SK-N-SH (cell line): ENCODE results near the gene ASIC4. TPM values are rescaled to one million over a fixed set of nuclear protein-coding genes. Genes with fewer than 3 reads are reported as not detected.

Source experiments
- CHD2 ChIP-seq: fragments of 150-350 bp; IDR thresholded peaks from 2 replicates; pipeline ENCODE4 v1.6.1; 2018; ENCODE audit warnings: low read length; ENCODE audit not compliant: partially characterized antibody
- CTCF ChIP-seq: fragments of 200-600 bp; sonication (generic); IDR thresholded peaks from 2 replicates; pipeline ENCODE4 v1.6.1; 2017; ENCODE audit warnings: antibody characterized with exemption, mild to moderate bottlenecking, moderate library complexity
- ELF1 ChIP-seq: IDR thresholded peaks from 2 replicates; pipeline ENCODE4 v1.4.0; 2012
- EP300 ChIP-seq, 2 experiments: IDR thresholded peaks; 2 replicates each; pipeline versions ENCODE4 v1.4.0 to v1.6.1; 2012; ENCODE audit warnings: borderline replicate concordance in 1 of 2, low read depth in 1 of 2, low read length in 1 of 2
- EZH2phosphoT487 ChIP-seq: fragments of 200-600 bp; sonication (generic); IDR thresholded peaks from 2 replicates; pipeline ENCODE4 v1.6.1; 2017; ENCODE audit warnings: low read depth, mixed run types, mild to moderate bottlenecking, antibody characterized with exemption, moderate library complexity, borderline replicate concordance
- GATA2 ChIP-seq: sonication (generic); formaldehyde crosslinking; IDR thresholded peaks from 2 replicates; pipeline ENCODE4 v1.5.0; 2020; ENCODE audit warnings: mild to moderate bottlenecking, missing genetic modification reagents
- IRF3 ChIP-seq: fragments of 150-350 bp; IDR thresholded peaks from 2 replicates; pipeline ENCODE4 v1.6.1; 2016; ENCODE audit warnings: mild to moderate bottlenecking, low read depth, low read length
- MEF2A ChIP-seq: IDR thresholded peaks from 2 replicates; pipeline ENCODE4 v1.4.0; 2012; ENCODE audit warnings: low read depth, borderline replicate concordance
- MXI1 ChIP-seq: IDR thresholded peaks from 2 replicates; pipeline ENCODE4 v1.6.1; 2012; ENCODE audit warnings: mild to moderate bottlenecking, low read depth, low read length, improper control_type of control experiment
- POLR2AphosphoS5 ChIP-seq: IDR thresholded peaks from 2 replicates; pipeline ENCODE4 v1.6.1; 2012; ENCODE audit warnings: low read depth, low read length
- RCOR1 ChIP-seq: fragments of 150-350 bp; IDR thresholded peaks from 2 replicates; pipeline ENCODE4 v1.6.1; 2017; ENCODE audit warnings: antibody characterized with exemption, low read length
- RFX5 ChIP-seq: IDR thresholded peaks from 2 replicates; pipeline ENCODE4 v1.6.1; 2012; ENCODE audit warnings: mild to moderate bottlenecking, improper control_type of control experiment, low read length
- RXRA ChIP-seq: IDR thresholded peaks from 2 replicates; pipeline ENCODE4 v1.4.0; 2012; ENCODE audit warnings: low read depth, mild to moderate bottlenecking, borderline replicate concordance
- SMC3 ChIP-seq: IDR thresholded peaks from 2 replicates; pipeline ENCODE4 v1.6.1; 2012; ENCODE audit warnings: low read depth, low read length, improper control_type of control experiment
- TAF1 ChIP-seq: IDR thresholded peaks from 2 replicates; pipeline ENCODE4 v1.6.1; 2012; ENCODE audit warnings: low read depth, mild to moderate bottlenecking, low read length, moderate library complexity, borderline replicate concordance
- YY1 ChIP-seq: IDR thresholded peaks from 2 replicates; pipeline ENCODE4 v1.4.0; 2012; ENCODE audit warnings: low read depth, mild to moderate bottlenecking
- polyA plus RNA-seq, 3 experiments: library from polyadenylated mRNA; depleted of rRNA; stranded (reverse); fragments of >200 nt; gene quantifications; 2 replicates each; pipeline ENCODE4 v1.2.3, GENCODE V29; 2012
- TF ChIP-seq, protein P1 (sequence below): IDR thresholded peaks from 2 replicates; pipeline ENCODE4 v1.4.0; 2012; ENCODE audit warnings: low read depth, borderline replicate concordance
- TF ChIP-seq, protein P2 (sequence below): IDR thresholded peaks from 2 replicates; pipeline ENCODE4 v1.6.1; 2012; ENCODE audit warnings: mild to moderate bottlenecking, low read depth, low read length, moderate library complexity

Gene ASIC4
- polyA plus RNA-seq, 1 of the 3 experiments (the other 2 are of a cell fraction): 0.05 TPM

- TF ChIP-seq, protein P1, sequence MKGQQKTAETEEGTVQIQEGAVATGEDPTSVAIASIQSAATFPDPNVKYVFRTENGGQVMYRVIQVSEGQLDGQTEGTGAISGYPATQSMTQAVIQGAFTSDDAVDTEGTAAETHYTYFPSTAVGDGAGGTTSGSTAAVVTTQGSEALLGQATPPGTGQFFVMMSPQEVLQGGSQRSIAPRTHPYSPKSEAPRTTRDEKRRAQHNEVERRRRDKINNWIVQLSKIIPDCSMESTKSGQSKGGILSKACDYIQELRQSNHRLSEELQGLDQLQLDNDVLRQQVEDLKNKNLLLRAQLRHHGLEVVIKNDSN: no peak
- no peak for TF ChIP-seq TAF1
- TF ChIP-seq RCOR1: no peak
- TF ChIP-seq CHD2: no peak
- no peak for TF ChIP-seq EZH2phosphoT487
- TF ChIP-seq EP300 (IDR thresholded peaks at IDR 0.05; ENCODE audit: borderline replicate concordance in 1 of 2, low read depth in 1 of 2, low read length in 1 of 2): no peak
- no peak for TF ChIP-seq RFX5
- no peak for TF ChIP-seq POLR2AphosphoS5
- TF ChIP-seq CTCF: peak; percentile 82
- no peak for TF ChIP-seq IRF3
- TF ChIP-seq RXRA: no peak
- no peak for TF ChIP-seq ELF1
- TF ChIP-seq MEF2A: no peak
- TF ChIP-seq YY1: no peak
- TF ChIP-seq SMC3: peak; percentile 75
- TF ChIP-seq, protein P2, sequence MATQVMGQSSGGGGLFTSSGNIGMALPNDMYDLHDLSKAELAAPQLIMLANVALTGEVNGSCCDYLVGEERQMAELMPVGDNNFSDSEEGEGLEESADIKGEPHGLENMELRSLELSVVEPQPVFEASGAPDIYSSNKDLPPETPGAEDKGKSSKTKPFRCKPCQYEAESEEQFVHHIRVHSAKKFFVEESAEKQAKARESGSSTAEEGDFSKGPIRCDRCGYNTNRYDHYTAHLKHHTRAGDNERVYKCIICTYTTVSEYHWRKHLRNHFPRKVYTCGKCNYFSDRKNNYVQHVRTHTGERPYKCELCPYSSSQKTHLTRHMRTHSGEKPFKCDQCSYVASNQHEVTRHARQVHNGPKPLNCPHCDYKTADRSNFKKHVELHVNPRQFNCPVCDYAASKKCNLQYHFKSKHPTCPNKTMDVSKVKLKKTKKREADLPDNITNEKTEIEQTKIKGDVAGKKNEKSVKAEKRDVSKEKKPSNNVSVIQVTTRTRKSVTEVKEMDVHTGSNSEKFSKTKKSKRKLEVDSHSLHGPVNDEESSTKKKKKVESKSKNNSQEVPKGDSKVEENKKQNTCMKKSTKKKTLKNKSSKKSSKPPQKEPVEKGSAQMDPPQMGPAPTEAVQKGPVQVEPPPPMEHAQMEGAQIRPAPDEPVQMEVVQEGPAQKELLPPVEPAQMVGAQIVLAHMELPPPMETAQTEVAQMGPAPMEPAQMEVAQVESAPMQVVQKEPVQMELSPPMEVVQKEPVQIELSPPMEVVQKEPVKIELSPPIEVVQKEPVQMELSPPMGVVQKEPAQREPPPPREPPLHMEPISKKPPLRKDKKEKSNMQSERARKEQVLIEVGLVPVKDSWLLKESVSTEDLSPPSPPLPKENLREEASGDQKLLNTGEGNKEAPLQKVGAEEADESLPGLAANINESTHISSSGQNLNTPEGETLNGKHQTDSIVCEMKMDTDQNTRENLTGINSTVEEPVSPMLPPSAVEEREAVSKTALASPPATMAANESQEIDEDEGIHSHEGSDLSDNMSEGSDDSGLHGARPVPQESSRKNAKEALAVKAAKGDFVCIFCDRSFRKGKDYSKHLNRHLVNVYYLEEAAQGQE: no peak
- TF ChIP-seq MXI1: peak; percentile 41; the same call in 1 of the 2 replicates
- 0 out of 2 replicates have a peak, but pooled peaks have one; percentile 11 for TF ChIP-seq GATA2 (CRISPR knock-in tag)
Measured at GRCh38 chr2:219521066-219521880, 7.0 kb downstream of the ASIC4 start (continued).
